Stimulated activated CD8-positive, alpha-beta memory T cell treated with anti-CD3 and anti-CD28 coated beads, Interleukin-15, amount 100 ng/mL, for 1 hour (primary cell): ENCODE data around the gene EPN2.

Source experiments
- DNase-seq: peaks from one replicate; pipeline ENCODE4 v3.0.0-alpha.2; 2020; ENCODE audit warnings: low read depth

EPN2 gene

DNA sequence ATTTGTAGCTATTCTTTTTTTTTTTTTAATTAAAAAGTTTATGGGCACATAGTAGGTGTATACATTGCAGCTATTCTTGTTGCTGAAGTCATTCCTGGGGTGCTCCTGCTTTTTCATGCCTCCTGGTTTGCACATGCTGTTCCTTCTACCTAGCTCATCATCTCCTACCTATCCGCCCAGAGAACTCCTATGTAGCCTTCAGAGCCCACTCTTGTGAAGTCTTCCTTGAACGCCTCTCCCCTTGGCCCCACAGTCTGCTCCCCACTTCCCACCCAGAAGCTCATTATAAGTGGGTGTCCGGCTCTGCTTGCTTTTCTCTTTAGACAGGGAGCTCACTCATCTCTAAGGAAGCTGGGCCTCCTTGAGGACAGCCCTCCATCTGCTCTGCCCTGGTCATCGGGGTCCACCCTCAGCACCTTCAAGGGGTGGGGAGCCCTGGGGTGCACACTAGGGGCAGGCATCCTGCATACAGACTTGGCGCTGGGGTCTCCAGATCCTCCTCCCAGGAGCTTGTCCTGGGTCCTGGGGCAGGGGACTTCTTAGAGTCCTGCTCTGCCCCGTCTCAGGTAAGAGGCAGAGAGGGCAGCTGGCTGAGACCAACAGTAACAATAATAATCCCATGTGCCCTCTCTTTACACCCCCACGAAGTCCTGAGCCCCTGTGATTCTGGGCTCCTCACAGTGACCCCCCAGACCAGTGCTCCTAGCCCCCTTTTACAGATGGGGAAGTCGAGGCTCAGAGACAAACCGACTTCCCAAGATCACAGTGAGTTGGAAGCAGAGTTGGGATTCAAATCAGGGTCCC, 128.9 kb downstream of the EPN2 start:
- DNase-seq, result no peak

DNA sequence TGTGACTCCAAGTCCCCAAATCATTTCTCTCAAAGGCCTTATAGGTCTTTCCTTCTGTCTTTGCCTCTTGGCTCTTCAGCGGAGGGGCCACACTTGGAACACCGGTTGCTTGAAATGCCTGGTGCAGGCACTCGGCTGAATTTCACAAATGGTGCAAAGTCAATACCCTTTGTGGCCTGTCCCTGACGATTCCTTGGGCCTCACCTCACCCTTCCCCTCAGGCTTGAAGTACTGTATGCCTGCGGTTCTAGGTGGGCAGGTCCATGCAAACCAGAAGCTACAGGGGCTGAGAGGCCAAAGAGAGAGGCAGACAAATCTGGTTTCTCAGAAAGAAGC, 129.4 kb downstream of the EPN2 start:
- DNase-seq, result no peak

DNA sequence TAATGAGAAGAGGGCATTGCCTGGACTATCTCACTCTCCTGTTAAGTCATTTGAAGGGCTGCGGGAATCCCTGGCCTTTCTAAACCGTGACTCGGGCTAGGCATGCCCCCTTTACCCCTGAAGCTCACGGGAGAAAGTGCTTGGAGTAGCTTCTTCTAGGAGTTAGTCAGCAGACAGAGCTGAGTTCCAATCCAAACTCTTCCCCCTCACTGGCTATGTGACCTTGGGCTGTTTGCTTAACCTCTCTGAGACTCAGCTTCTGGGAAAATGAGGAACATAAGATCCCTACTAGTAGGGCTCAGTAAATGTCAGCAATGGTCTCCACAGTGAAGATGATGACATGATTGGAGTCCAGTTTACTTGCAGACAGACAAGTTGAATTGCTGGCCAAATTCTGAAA, 131.1 kb downstream of the EPN2 start:
- no peak for DNase-seq

DNA sequence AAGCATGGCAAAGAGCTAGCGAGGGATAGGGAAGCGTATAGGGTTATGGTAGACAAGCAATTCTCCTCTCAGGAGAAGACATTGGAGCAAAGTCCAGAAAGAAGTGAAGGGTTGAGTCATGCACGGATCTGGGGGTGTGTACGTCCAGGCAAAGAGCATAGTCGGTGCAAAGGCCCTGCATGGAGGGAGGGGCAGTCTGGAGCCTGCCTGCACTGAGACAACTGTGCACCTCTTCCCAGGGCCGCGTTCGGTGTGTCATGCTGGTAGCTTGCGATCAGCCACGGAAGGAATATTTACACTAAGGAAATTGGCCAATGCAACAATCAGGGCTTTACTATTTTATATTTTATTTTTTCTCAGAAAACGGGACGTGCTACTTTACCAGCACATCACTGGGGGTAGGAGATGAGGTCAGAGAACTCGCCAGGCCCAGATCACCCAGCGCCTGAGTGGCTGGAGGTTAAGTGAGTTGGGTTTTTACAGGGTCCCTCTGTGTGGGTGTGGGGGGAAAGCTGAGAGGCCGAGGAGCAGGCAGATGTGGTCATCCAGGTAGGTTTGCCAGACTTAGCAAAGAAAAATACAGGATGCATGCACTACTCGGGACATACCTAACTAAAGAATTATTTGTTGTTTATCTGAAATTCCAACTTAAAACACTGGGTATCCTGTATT, 132.1 kb downstream of the EPN2 start:
- DNase-seq, result no peak

DNA sequence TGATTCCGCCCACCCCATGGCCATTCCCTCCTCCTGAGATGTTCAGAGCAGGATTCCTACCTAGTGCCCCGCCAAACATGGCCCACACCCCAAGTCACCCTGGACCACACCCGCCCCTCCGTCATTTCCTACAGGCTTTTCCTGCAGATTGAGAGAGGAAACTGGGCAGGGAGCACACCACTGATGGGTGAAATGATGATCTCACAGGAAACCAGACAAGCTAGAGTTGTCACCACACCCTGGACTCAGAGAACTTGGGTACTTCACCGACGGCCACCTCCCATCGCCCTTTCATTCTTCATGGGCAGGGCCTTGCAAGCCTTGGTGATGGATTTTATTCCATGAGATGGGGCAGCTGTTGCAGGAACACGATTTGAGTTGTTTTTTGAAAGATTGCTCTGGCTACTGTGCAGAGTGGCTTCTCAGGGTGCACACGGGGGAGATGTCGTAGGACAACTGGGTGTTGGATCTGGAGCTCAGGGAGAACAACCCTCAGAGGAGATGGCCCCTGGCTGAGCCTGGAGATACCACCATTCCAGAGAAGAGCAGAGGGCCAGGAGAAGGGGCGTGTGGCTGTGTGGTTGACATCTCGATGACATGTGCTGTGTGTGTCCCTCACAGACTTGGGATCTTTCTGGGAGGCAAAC, 132.8 kb downstream of the EPN2 start:
- no peak for DNase-seq

DNA sequence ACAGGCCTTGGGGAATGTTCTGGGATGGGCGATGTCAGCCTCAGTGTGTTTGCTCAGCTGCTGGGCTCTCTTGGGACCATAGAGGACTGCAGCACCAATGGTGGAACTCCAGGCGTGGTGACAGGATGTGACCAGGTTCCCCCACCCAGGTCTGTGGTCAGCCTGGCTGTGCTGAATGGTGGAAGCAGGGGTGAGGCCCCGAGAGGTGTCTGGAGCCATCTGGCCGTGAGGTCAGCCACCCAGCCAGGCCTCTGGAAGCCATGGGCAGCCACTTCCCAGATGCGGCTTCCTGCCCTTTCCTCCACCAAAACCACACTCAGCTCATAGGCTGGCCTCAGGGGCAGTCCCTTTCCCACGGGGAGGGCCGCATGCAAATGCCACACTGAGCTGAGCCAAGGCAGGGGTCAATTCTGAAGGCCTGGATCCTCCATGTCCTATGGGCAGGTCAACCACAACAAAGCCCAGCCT, 133.4 kb downstream of the EPN2 start:
- no peak for DNase-seq

DNA sequence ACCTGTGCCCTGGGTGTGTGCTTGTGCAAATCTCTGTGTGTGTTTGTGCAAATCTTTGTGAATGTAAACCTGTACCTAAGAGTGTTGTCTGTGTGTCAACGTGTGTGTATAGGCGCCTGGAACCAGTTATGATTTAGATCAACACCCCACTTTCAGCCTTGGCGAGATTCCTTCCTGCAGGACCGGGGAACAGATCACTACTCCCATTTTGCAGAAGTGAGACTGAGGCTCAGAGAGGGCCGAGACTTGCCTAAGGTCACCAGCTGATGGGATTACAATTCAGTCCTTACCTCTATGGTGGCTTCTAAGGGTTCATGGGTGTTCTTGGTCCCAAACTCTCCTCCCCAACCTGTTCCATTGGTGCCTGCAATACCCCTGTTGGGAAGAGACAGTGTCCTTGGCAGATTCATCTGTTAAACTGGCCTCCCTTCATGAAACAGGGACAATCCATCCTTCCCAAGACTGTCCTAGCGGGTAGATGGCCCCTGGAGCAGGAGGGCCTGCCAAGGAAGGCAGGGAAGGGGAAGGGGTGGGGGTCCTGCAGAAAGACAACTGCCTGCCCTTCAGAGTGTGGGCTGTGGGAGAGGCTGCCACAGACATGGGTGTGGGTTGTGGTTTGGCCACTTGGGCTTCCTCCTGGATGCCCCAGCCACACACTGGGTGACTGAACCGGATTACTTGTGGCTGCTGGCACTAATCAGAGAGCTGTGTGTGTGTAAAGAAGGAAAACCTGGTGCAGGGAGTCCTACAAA, 134.3 kb downstream of the EPN2 start:
- DNase-seq, result no peak

DNA sequence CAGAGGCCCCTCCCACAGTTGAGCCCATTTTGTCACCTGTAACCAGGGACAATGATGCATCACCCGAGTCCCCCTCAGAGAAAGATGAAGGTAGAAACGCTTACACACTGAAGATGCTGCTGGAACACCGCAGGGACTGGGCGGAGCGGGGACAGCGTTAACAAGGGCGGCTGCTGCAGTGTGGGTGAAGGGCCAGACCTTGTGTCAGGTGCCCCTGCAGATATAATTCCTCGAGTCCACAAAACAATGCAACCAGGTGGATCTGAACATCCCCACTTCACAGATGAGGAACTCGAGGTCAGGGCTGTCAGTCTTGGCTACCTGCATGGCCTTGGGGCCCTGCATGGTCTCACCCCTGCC, 134.8 kb downstream of the EPN2 start:
- no peak for DNase-seq

DNA sequence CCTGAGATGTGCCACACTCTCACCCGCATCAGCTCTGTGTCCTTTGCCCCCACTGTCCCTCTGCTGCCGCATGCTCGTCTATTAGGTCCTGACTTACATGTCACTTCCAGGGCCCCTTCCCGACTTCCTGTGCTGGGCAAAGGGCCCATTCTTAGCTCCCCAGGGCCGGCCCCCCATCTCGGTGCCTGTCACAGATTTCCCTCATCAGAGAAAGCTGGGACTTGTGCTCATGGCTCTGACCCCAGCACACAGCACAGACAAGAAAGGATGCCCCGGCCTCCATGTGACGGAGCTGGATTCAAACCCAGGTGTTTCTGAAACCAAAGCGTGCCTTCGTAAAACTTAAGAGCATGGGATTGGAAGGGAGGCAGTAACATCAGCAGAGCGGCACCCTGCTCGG, 135.3 kb downstream of the EPN2 start:
- no peak for DNase-seq

DNA sequence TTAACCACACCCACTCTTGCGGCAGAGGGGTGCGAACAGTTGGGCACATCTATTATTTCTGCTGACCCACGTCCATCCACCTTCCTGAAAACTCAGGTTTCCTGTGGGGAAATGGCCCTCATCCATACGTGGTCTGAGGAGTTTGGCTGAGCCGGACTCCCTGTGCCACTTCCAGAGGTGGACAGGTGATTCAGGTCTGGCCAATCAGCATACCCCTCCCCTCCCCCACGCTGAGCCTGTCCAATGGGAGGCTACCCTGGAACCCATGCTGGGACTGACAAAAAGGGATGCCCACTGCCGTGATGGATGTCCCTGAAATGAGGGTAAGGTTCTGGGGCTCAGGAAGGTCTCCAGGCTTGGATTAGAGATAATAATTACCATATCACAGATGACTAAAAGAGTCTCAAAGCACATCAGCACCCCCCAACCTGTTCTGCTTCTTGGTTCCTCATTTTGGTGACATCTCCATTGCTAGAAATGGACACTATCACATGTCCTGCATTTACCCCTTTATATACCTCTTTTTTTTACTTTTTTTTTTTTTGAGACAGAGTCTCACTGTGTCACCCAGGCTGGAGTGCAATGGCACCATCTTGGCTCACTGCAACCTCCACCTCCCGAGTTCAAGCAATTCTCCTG, 135.8 kb downstream of the EPN2 start:
- no peak for DNase-seq

DNA sequence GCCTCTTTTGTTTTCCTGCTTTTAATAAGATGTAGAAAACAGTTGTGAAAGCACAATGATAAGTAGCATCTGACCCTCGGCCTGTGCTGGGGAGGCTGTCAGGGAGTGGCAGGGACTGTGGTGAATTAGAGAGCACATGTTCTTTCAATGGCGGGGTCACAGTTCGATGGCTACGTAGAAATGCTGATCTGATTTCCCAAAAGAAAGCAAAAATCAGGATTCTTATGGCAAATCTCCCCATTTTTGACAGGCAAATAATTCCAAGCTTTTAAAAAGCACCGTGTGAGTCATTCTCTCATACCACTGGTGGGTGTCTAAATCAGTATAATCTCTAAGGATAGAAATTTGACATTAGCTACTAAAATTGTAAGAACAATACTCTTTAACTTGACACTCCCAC, 137.0 kb downstream of the EPN2 start:
- no peak for DNase-seq

DNA sequence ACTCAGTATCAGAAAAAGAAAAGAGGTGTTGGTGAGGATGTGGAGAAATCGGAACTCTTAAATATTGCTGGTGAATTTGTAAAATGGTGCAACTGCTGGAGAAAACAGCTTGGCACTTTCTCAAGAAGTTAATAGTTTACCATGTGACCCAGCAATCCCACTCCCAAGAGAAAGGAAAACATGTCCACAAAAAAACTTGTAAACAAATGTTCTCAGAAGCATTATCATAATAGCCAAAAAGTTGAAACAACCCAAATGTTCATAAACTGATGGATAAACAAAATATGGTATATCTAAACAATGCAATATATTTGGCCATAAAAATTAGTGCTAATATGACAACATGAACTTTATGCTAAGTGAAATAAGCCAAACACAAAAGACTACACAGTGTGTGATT, 138.6 kb downstream of the EPN2 start:
- DNase-seq, result no peak

DNA sequence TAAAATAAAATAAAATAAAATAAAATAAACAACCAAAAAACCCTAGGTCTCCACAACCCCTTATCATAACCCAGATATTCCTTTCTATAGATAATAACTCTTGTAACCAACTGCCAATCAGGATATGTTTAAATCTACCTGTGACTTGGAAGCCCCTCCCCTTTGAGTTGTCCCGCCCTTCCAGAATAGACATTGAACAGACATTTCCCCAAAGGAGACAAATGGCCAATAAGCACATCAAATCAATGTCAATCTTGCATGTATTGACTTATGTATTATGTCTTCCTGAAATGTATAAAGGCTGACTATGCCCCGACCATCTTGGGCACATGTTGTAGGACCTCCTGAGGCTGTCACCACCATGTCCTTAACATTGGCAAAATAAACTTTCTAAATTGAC, 139.6 kb downstream of the EPN2 start:
- DNase-seq, result no peak

DNA sequence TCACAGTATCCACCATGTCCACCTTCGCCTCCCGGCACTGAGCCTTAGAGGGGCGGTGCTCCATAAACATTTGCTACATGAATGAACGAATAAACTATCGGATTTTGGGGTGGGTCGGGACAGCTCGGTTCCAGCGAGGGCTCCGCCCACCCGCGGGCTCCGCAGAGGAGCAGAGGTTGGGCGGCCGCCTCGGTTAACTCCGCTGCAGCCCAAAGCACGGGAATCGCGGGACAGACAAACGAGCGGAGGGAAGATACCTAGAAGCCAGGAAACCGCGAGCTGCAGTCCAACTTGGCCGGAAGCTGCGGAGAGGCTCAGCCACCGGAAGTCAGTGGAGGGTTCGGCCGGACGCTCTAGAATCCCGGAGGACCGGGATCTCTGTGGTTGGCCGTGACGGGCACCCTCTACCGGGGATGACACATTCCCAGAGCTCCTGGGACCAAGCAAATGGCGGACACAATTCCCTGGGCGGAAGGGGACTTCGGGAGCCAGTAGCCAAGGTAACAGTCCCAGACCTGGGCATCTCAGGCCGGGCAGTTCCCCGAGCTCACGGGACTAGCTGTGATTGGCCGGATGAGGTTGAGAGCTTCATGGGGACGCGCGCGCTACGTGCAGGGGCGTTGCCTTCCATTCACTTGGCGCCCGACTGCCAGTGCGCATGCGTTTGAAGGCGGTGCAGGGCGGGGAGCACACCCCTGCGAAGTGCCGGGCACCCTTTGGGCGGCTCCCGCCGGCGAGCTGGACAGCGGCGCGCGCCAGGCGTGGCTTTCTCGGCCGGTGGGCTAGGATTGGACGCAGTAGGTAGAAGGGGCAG, 140.6 kb downstream of the EPN2 start:
- DNase-seq, result peak; percentile 77

DNA sequence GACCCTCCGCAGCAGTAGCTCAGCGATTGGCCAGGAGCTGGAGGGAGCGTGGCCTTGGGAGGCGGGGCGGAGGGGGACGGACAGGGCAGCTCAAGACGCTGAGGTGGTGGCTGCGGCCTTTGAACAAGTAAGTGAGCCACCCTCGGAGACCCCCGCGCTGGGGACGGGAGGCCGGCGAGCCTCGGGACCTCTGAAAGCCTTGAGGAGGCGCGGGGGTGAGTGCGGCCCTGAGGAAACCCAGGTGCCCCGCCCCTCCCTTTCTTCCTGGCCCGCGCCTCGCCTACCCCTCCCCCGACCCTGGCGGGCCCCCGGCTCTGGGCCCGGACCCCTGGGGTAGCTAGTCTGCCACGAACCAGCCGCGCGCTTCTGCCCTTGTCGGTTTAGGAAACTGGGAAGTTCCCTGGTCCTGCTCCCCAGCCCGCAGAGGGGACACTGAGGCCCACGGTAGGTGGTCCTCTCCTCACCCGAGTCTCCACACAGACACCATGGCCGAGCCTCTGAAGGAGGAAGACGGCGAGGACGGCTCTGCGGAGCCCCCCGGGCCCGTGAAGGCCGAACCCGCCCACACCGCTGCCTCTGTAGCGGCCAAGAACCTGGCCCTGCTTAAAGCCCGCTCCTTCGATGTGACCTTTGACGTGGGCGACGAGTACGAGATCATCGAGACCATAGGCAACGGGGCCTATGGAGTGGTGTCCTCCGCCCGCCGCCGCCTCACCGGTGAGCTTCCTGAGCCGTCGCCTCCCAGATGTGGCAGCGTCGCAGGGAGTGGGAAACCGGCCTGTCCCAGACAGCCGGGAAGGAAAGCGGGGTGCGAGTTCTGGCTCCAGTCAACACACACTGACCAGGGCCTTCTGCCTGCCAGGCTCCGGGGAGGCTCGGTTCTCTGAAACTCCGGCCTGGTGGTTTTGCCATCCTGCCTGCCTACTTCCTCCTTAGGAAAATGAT, 141.5 kb downstream of the EPN2 start, which contains the start of gene MAPK7:
Gene MAPK7, plus strand, starts transcription at position 83 of the 945 bp plus-strand sequence. Its CDS starts 403 bp downstream, at position 486.
- DNase-seq, result no peak

DNA sequence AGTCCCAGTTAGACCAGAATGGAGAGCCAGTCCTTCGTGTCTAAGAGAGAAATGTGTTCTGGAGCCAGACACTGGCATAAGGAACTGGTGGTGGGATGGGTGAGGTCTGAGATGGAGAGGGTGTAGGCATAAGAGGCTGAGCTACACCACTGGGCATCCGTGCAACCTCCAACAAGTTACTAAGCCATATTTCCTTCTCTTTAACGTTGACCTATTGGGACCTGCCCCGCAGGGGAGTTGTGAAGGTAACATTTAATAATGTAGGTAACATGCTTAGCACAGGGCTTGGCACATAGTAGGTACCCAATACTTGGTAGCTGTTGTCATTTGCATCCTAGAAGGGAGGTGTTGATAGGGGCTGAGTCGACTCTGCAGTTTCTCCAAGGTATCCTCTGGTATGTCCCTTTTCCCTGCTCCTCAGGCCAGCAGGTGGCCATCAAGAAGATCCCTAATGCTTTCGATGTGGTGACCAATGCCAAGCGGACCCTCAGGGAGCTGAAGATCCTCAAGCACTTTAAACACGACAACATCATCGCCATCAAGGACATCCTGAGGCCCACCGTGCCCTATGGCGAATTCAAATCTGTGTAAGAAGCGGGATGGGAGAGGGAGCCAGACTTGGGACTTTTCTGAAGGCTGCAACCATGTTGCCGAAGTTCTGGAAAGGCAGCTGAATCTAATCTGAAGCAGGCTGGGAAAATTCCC, 142.3 kb downstream of the EPN2 start:
- no peak for DNase-seq

DNA sequence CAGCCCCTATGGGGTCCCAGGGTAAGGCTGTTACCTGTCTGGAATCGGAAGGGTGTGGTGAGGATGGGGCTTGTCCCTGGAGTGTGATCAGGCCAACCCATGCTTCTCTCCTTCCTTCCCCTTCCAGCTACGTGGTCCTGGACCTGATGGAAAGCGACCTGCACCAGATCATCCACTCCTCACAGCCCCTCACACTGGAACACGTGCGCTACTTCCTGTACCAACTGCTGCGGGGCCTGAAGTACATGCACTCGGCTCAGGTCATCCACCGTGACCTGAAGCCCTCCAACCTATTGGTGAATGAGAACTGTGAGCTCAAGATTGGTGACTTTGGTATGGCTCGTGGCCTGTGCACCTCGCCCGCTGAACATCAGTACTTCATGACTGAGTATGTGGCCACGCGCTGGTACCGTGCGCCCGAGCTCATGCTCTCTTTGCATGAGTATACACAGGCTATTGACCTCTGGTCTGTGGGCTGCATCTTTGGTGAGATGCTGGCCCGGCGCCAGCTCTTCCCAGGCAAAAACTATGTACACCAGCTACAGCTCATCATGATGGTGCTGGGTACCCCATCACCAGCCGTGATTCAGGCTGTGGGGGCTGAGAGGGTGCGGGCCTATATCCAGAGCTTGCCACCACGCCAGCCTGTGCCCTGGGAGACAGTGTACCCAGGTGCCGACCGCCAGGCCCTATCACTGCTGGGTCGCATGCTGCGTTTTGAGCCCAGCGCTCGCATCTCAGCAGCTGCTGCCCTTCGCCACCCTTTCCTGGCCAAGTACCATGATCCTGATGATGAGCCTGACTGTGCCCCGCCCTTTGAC, 143.5 kb downstream of the EPN2 start:
- no peak for DNase-seq

DNA sequence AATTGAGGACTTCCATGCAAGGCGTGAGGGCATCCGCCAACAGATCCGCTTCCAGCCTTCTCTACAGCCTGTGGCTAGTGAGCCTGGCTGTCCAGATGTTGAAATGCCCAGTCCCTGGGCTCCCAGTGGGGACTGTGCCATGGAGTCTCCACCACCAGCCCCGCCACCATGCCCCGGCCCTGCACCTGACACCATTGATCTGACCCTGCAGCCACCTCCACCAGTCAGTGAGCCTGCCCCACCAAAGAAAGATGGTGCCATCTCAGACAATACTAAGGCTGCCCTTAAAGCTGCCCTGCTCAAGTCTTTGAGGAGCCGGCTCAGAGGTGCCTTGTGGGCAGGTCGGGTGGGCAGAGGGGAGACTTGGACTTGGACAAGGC, 144.2 kb downstream of the EPN2 start:
- DNase-seq, result no peak
